K562 (cell line): Measurements from ENCODE around the gene DOK3. TPM values are rescaled to one million over a fixed set of nuclear protein-coding genes. Genes with fewer than 3 reads are reported as not detected.

ENCODE experiments used
- ARNT ChIP-seq, 2 experiments: fragments of 450-650 bp; IDR thresholded peaks; 2 replicates each; pipeline ENCODE4 v1.6.1; 2016; ENCODE audit warnings: mild to moderate bottlenecking in 1 of 2
- C11orf30 ChIP-seq: fragments of 450-650 bp; IDR thresholded peaks from 2 replicates; pipeline ENCODE4 v1.6.1; 2016; ENCODE audit warnings: low read depth, mild to moderate bottlenecking
- CTBP1 ChIP-seq: fragments of 450-650 bp; IDR thresholded peaks from 2 replicates; pipeline ENCODE4 v1.6.1; 2016; ENCODE audit warnings: borderline replicate concordance
- KLF13 ChIP-seq: fragments of 450-650 bp; IDR thresholded peaks from 2 replicates; pipeline ENCODE4 v1.6.1; 2016; ENCODE audit warnings: missing genetic modification characterization, low read depth, mild to moderate bottlenecking, missing compliant biosample characterization, moderate library complexity, borderline replicate concordance
- LARP7 ChIP-seq: fragments of 450-650 bp; IDR thresholded peaks from 2 replicates; pipeline ENCODE4 v1.6.1; 2016
- MTA1 ChIP-seq: fragments of 450-650 bp; IDR thresholded peaks from 2 replicates; pipeline ENCODE4 v1.6.1; 2017; ENCODE audit warnings: borderline replicate concordance
- NFATC3 ChIP-seq: fragments of 450-650 bp; IDR thresholded peaks from 2 replicates; pipeline ENCODE4 v1.6.1; 2017; ENCODE audit warnings: mild to moderate bottlenecking
- NFYB ChIP-seq: IDR thresholded peaks from 2 replicates; pipeline ENCODE4 v1.6.1; 2011; ENCODE audit warnings: mild to moderate bottlenecking, moderate library complexity; ENCODE audit not compliant: insufficient read length; ENCODE audit errors: extremely low read depth
- PHF21A ChIP-seq: fragments of 450-650 bp; IDR thresholded peaks from 2 replicates; pipeline ENCODE4 v1.6.1; 2017; ENCODE audit warnings: low read depth, borderline replicate concordance
- POU5F1 ChIP-seq: fragments of 150-350 bp; IDR thresholded peaks from 2 replicates; pipeline ENCODE4 v1.6.1; 2014; ENCODE audit warnings: borderline replicate concordance, low read length, low read depth, mild to moderate bottlenecking; ENCODE audit not compliant: partially characterized antibody
- SREBF1 ChIP-seq: fragments of 150-350 bp; IDR thresholded peaks from 2 replicates; pipeline ENCODE4 v1.6.1; 2014; ENCODE audit warnings: antibody characterized with exemption, low read depth, low read length, borderline replicate concordance
- SRSF9 ChIP-seq: fragments of 200-400 bp; formaldehyde crosslinking; IDR thresholded peaks from 2 replicates; pipeline ENCODE4 v1.6.1; 2017; ENCODE audit warnings: low read depth, low read length, borderline replicate concordance
- ZNF184 ChIP-seq: sonication (generic); formaldehyde crosslinking; IDR thresholded peaks from 2 replicates; pipeline ENCODE4 v1.5.0; 2020; ENCODE audit warnings: missing genetic modification reagents
- ZNF253 ChIP-seq: fragments of 250-450 bp; sonication (Bioruptor Pico); conservative IDR thresholded peaks from 2 replicates; pipeline ENCODE4 v1.6.1; 2021; ENCODE audit warnings: mild to moderate bottlenecking
- ZNF75A ChIP-seq: fragments of 450-650 bp; formaldehyde crosslinking; IDR thresholded peaks from 2 replicates; pipeline ENCODE4 v1.4.0; 2020; ENCODE audit warnings: mild to moderate bottlenecking
- polyA plus RNA-seq, 8 experiments: library from polyadenylated mRNA; depleted of rRNA in 4 of 8; stranded (reverse) in 5 of 8; unstranded in 3 of 8; fragments of >200 nt; fragmentation: Nextera tagmentation in 2 of 8; fragmentation: Illumina TruSeq in 1 of 8; extraction: Ambion mirVana in 2 of 8; extraction: Trizol in 1 of 8; gene quantifications; 2 replicates each; pipeline versions ENCODE4 v1.2.1 to v1.2.3, GENCODE V29; 2011 to 2014; ENCODE audit warnings: inconsistent platforms in 1 of 8, missing spikeins in 1 of 8
- total RNA-seq, 7 experiments: library from RNA; depleted of rRNA in 6 of 7; stranded (reverse); fragments of >200 nt in 6 of 7; fragmentation: Illumina TruSeq in 2 of 7; extraction: Trizol in 2 of 7; gene quantifications; 2 replicates each; pipeline versions ENCODE4 v1.2.1 to v1.2.3, GENCODE V29; 2011 to 2021; ENCODE audit warnings: low replicate concordance in 1 of 7
- TF ChIP-seq, protein P1 (sequence below): sonication (generic); formaldehyde crosslinking; IDR thresholded peaks from 2 replicates; pipeline ENCODE4 v1.8.0; 2022; ENCODE audit warnings: missing genetic modification reagents, mild to moderate bottlenecking, moderate library complexity, borderline replicate concordance
- TF ChIP-seq, protein P2 (sequence below): fragments of 200-400 bp; formaldehyde crosslinking; IDR thresholded peaks from 2 replicates; pipeline ENCODE4 v1.6.1; 2017; ENCODE audit warnings: mild to moderate bottlenecking, low read depth, low read length, moderate library complexity
- TF ChIP-seq, protein P3 (sequence below): fragments of 450-650 bp; formaldehyde crosslinking; IDR thresholded peaks from 2 replicates; pipeline ENCODE4 v1.4.0; 2020; ENCODE audit warnings: mild to moderate bottlenecking
- TF ChIP-seq, protein P4 (sequence below): fragments of 200-800 bp; sonication (Bioruptor generic); IDR thresholded peaks from 2 replicates; pipeline ENCODE4 v1.6.1; 2017; ENCODE audit warnings: missing genetic modification characterization, missing compliant biosample characterization
- TF ChIP-seq, protein P5 (sequence below): sonication (generic); formaldehyde crosslinking; IDR thresholded peaks from 2 replicates; pipeline ENCODE4 v1.8.0; 2022; ENCODE audit warnings: missing genetic modification reagents, mild to moderate bottlenecking, borderline replicate concordance

Gene DOK3
- total and polyA plus RNA-seq, 9 of the 15 experiments (the other 6 are each of a cell fraction or from before 2014, with no cell fraction given), result 1.3 to 23.0 (median 8.0) TPM

DNA sequence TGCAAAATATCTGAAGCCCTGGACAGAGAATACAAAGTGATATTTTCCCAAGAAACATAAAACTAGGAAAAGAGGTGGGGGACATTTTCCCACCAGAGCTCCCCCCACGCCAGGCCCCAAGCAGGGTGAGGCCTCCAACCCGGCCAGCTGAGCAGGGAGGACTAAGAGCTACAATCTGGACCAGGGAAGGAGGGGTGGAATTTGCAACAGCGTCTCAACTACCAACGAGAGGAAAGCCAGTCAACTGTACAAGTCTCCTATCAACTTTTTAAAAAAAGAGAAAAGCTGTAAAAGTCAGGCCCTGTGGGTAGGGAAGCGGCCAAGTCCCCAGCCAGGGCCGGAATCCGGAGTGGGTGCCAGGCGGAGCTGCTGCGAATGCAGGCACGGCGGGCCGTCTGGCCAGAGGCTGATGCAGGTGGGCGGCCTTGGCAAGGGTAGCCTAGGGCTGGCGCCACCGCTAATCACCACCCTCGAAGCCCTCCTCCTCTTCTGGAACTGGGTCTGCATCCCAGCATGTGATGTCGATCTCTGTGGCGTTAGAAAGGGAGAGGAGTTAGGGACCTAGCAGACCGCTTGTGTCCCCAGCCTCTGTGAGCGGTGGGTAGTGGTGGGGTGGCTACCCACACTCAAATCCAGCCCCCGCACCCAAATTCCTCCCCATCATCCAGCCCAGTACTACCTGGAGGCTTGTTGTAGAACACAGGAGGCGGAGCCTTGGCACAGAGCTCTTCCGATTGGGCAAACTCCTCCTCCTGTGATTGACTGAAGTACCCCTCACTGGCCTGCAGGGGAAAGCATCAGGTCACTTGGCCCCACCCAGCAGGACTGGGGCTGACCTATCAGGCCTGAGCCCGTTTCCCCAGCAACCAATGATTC, 52.4 kb downstream of the DOK3 start (continued):
- TF ChIP-seq POU5F1 (no peak), MTA1 (no peak), NFATC3 (no peak), SREBF1 (no peak), KLF13 (no peak), NFYB (peak; percentile 74), C11orf30 (no peak), LARP7 (no peak), ZNF75A (CRISPR knock-in tag) (no peak), CTBP1 (peak; percentile 95), ZNF253 (CRISPR knock-in tag) (no peak), ZNF184 (no peak), SRSF9 (no peak), PHF21A (no peak), ARNT (IDR thresholded peaks at IDR 0.05) (no peak)
- TF ChIP-seq, protein P1, sequence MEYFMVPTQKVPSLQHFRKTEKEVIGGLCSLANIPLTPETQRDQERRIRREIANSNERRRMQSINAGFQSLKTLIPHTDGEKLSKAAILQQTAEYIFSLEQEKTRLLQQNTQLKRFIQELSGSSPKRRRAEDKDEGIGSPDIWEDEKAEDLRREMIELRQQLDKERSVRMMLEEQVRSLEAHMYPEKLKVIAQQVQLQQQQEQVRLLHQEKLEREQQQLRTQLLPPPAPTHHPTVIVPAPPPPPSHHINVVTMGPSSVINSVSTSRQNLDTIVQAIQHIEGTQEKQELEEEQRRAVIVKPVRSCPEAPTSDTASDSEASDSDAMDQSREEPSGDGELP (CRISPR knock-in tag), result peak; percentile 66; the same call in 1 of the 2 replicates
- TF ChIP-seq, protein P2, sequence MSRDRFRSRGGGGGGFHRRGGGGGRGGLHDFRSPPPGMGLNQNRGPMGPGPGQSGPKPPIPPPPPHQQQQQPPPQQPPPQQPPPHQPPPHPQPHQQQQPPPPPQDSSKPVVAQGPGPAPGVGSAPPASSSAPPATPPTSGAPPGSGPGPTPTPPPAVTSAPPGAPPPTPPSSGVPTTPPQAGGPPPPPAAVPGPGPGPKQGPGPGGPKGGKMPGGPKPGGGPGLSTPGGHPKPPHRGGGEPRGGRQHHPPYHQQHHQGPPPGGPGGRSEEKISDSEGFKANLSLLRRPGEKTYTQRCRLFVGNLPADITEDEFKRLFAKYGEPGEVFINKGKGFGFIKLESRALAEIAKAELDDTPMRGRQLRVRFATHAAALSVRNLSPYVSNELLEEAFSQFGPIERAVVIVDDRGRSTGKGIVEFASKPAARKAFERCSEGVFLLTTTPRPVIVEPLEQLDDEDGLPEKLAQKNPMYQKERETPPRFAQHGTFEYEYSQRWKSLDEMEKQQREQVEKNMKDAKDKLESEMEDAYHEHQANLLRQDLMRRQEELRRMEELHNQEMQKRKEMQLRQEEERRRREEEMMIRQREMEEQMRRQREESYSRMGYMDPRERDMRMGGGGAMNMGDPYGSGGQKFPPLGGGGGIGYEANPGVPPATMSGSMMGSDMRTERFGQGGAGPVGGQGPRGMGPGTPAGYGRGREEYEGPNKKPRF, result no peak
- TF ChIP-seq, protein P3, sequence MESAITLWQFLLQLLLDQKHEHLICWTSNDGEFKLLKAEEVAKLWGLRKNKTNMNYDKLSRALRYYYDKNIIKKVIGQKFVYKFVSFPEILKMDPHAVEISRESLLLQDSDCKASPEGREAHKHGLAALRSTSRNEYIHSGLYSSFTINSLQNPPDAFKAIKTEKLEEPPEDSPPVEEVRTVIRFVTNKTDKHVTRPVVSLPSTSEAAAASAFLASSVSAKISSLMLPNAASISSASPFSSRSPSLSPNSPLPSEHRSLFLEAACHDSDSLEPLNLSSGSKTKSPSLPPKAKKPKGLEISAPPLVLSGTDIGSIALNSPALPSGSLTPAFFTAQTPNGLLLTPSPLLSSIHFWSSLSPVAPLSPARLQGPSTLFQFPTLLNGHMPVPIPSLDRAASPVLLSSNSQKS (CRISPR knock-in tag), result no peak
- TF ChIP-seq, protein P4, sequence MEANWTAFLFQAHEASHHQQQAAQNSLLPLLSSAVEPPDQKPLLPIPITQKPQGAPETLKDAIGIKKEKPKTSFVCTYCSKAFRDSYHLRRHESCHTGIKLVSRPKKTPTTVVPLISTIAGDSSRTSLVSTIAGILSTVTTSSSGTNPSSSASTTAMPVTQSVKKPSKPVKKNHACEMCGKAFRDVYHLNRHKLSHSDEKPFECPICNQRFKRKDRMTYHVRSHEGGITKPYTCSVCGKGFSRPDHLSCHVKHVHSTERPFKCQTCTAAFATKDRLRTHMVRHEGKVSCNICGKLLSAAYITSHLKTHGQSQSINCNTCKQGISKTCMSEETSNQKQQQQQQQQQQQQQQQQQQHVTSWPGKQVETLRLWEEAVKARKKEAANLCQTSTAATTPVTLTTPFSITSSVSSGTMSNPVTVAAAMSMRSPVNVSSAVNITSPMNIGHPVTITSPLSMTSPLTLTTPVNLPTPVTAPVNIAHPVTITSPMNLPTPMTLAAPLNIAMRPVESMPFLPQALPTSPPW (CRISPR knock-in tag), result peak; percentile 40; the same call in 1 of the 2 replicates
- TF ChIP-seq, protein P5, sequence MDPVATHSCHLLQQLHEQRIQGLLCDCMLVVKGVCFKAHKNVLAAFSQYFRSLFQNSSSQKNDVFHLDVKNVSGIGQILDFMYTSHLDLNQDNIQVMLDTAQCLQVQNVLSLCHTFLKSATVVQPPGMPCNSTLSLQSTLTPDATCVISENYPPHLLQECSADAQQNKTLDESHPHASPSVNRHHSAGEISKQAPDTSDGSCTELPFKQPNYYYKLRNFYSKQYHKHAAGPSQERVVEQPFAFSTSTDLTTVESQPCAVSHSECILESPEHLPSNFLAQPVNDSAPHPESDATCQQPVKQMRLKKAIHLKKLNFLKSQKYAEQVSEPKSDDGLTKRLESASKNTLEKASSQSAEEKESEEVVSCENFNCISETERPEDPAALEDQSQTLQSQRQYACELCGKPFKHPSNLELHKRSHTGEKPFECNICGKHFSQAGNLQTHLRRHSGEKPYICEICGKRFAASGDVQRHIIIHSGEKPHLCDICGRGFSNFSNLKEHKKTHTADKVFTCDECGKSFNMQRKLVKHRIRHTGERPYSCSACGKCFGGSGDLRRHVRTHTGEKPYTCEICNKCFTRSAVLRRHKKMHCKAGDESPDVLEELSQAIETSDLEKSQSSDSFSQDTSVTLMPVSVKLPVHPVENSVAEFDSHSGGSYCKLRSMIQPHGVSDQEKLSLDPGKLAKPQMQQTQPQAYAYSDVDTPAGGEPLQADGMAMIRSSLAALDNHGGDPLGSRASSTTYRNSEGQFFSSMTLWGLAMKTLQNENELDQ (CRISPR knock-in tag), result no peak
